Left hindlimb (tissue), 1 donor: ENCODE measurements around the gene RUNDC3A.
"Not testable (repeated sequence)": the region's sequence is repeated elsewhere in the genome, so short reads cannot be mapped to it uniquely, and the experiment has no call there.

Experiments used
- DNase-seq: peaks from one replicate; pipeline ENCODE4 v3.0.0-alpha.2; 2018

Gene RUNDC3A

GRCh38 chr17:44361292-44362260 lies 53.2 kb downstream of the RUNDC3A start:
- no peak for DNase-seq

- no peak for DNase-seq
Measured at GRCh38 chr17:44362459-44362948, 54.1 kb downstream of the RUNDC3A start.

GRCh38 chr17:44362949-44363612 lies 54.7 kb downstream of the RUNDC3A start:
- DNase-seq, result no peak

GRCh38 chr17:44363613-44364159 lies 55.3 kb downstream of the RUNDC3A start, which contains the start of gene FAM171A2:
Gene FAM171A2 (minus strand): TSS chr17:44363853. CDS start chr17:44363714, 139 bp downstream.
- peak; percentile 83 for DNase-seq

- DNase-seq, result not testable (repeated sequence)
Measured at GRCh38 chr17:44365051-44365450, 56.6 kb downstream of the RUNDC3A start.

- no peak for DNase-seq
Measured at GRCh38 chr17:44367231-44367979, 59.0 kb downstream of the RUNDC3A start.
